Activated CD8-positive, alpha-beta T cell treated with anti-CD3 and anti-CD28 coated beads for 36 hours (primary cell): Measurements from ENCODE around the gene LRRK1. TPM values are rescaled to one million over a fixed set of nuclear protein-coding genes. Genes with fewer than 3 reads are reported as not detected.

Source experiments
- ATAC-seq: fragments of 200-7000 bp; cut with Tn5 transposase; one replicate; pipeline ENCODE4 v1.10.0; 2021; ENCODE audit warnings: mild to moderate bottlenecking, moderate library complexity
- CTCF ChIA-PET: fragments of 350-600 bp; sonication (Branson Sonifier 250); formaldehyde crosslinking; loops from one replicate; lab custom pipeline; 2021; ENCODE audit warnings: antibody characterized with exemption; lab: Charles Lee
- POLR2A ChIA-PET: fragments of 350-600 bp; sonication (Branson Sonifier 250); formaldehyde crosslinking; loops from one replicate; lab custom pipeline; 2021; ENCODE audit warnings: antibody characterized with exemption; lab: Charles Lee
- DNase-seq: peaks from one replicate; pipeline ENCODE4 v3.0.0-alpha.2; 2020
- H3K27ac Mint-ChIP-seq: one replicate; pipeline ENCODE4 v1.8.0; 2021; ENCODE audit warnings: mild to moderate bottlenecking, mixed read lengths
- H3K27me3 Mint-ChIP-seq: one replicate; pipeline ENCODE4 v1.8.0; 2021; ENCODE audit warnings: mixed read lengths
- H3K36me3 Mint-ChIP-seq: one replicate; pipeline ENCODE4 v1.8.0; 2021; ENCODE audit warnings: low read depth, mixed read lengths
- H3K4me1 Mint-ChIP-seq: one replicate; pipeline ENCODE4 v1.8.0; 2021; ENCODE audit warnings: low read depth, mixed read lengths
- H3K4me3 Mint-ChIP-seq: one replicate; pipeline ENCODE4 v1.8.0; 2021; ENCODE audit warnings: mild to moderate bottlenecking, moderate library complexity, mixed read lengths
- H3K9me3 Mint-ChIP-seq: one replicate; pipeline ENCODE4 v1.8.0; 2021; ENCODE audit warnings: mixed read lengths
- CTCF ChIP-seq: fragments of 200-600 bp; IDR thresholded peaks from one replicate; pipeline ENCODE4 v1.8.0; 2022; ENCODE audit warnings: antibody characterized with exemption, mild to moderate bottlenecking
- intact Hi-C: fragments of 100-400 bp; cut with micrococcal nuclease; formaldehyde crosslinking; loops from one replicate; pipeline ENCODE4 v1.10.0; 2022
- total RNA-seq, 2 experiments: library from RNA; stranded (reverse); gene quantifications; one replicate each; pipeline ENCODE4 v1.2.3, GENCODE V29; 2021

The LRRK1 gene
- under 1 TPM; 0.50 to 0.83 TPM for total RNA-seq

GRCh38 chr15:100918690-100919480, at the start of gene LRRK1:
LRRK1 (plus strand) TSS chr15:100919357; CDS start chr15:100924633, 5,276 bp downstream.
- TF ChIP-seq CTCF, result no peak
- ATAC-seq, result peak; percentile 22
- H3K36me3 Mint-ChIP-seq, result no peaks in the 10 kb centered on the region
- no peaks in the 10 kb centered on the region for H3K9me3 Mint-ChIP-seq
- peaks cover 65% of the 10 kb centered on the region for H3K27me3 Mint-ChIP-seq
- no peak within 1 kb of the TSS for H3K27ac Mint-ChIP-seq
- H3K4me3 Mint-ChIP-seq, result peak within 1 kb of the TSS; percentile 64
- ChIA-PET CTCF (interaction anchor here (0.8 to 12.6 kb wide), 18 partner anchors 9 to 568 kb away, joined by 3 to 243 read pairs (median 6); no protein-coding TSS in a partner anchor), POLR2A (interaction anchor here (0.7 to 2.6 kb wide), 2 partner anchors 88 to 208 kb away, joined by 3 to 9 read pairs; no protein-coding TSS in a partner anchor)
- peak; percentile 12 for DNase-seq
- intact Hi-C loops, result no loop called here
- H3K4me1 Mint-ChIP-seq, result peaks cover 15% of the 10 kb centered on the region

GRCh38 chr15:100873029-100873677, 46.0 kb upstream of the LRRK1 start:
- POLR2A ChIA-PET, result no interaction called here
- Mint-ChIP-seq H3K27me3 (peaks cover 23% of the 10 kb centered on the region), H3K36me3 (no peaks in the 10 kb centered on the region), H3K27ac (no peak overlapping the region), H3K4me3 (no peak overlapping the region), H3K4me1 (no peaks in the 10 kb centered on the region), H3K9me3 (peaks cover 3% of the 10 kb centered on the region)
- peak; percentile 86 for TF ChIP-seq CTCF
- peak; percentile 74 for ATAC-seq
- DNase-seq, result peak; percentile 63
- CTCF ChIA-PET, result interaction anchor here (0.7 to 3.7 kb wide), 39 partner anchors 8 to 523 kb away, joined by 3 to 18 read pairs (median 5); no protein-coding TSS in a partner anchor
- intact Hi-C loops, result loop anchor here (2.0 to 5.0 kb wide), 3 partner anchors 51 to 521 kb away; no protein-coding TSS in a partner anchor

GRCh38 chr15:100875495-100875894, 43.7 kb upstream of the LRRK1 start:
- no peak overlapping the region for H3K27ac Mint-ChIP-seq
- no peaks in the 10 kb centered on the region for H3K36me3 Mint-ChIP-seq
- no peak for TF ChIP-seq CTCF
- H3K9me3 Mint-ChIP-seq, result no peaks in the 10 kb centered on the region
- ChIA-PET POLR2A (no interaction called here), CTCF (interaction anchor here (0.9 to 1.4 kb wide), 4 partner anchors 14 to 248 kb away, joined by 3 to 5 read pairs (median 3); partner anchors contain the start of gene LRRK1)
- DNase-seq (no peak), ATAC-seq (no peak)
- intact Hi-C loops, result no loop called here
- H3K27me3 Mint-ChIP-seq, result peaks cover 31% of the 10 kb centered on the region
- no peaks in the 10 kb centered on the region for H3K4me1 Mint-ChIP-seq
- H3K4me3 Mint-ChIP-seq, result no peak overlapping the region

- no peak for TF ChIP-seq CTCF
- intact Hi-C loops, result no loop called here
- POLR2A ChIA-PET, result no interaction called here
- Mint-ChIP-seq H3K27ac (no peak overlapping the region), H3K4me3 (no peak overlapping the region), H3K9me3 (no peaks in the 10 kb centered on the region), H3K4me1 (no peaks in the 10 kb centered on the region), H3K36me3 (no peaks in the 10 kb centered on the region), H3K27me3 (peaks cover 36% of the 10 kb centered on the region)
- CTCF ChIA-PET, result interaction anchor here (1.3 to 1.4 kb wide), 2 partner anchors 43 to 249 kb away, joined by 3 to 5 read pairs; partner anchors contain the start of gene LRRK1
- no peak for ATAC-seq
- no peak for DNase-seq
These were observed 43.2 kb upstream of the LRRK1 start for GRCh38 chr15:100875976-100876375.
